ENCODE results near the gene HOXC11. TPM values are rescaled to one million over a fixed set of nuclear protein-coding genes. Genes with fewer than 3 reads are reported as not detected.

Gene HOXC11
- total RNA-seq, 1 donor from 2014 or later, result not detected

DNA sequence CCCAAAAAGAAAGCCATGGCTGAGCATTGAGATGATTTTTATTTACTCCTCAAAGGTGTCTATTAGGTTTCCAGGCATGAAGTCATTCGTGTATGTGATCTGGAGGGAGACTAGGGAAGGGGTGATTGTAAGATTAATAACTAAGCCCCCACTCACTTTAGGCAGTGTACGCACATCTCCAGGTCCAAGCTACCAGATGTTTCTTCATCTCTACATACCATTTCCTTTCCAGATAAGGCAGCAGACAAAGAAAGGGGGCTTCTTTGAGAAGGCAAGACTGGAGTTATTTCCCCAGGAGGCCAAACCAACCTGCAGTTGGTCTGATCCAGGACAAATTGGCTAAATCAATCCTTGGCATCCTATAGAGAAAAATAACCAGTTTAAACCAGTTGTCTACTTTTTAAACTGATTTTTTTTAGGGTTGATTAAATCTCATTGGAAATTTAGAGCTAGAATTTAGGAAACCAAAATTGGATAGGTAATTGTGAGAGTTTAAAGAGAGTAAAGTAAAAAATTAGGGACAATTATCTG is 30.4 kb upstream of the HOXC11 start:
- DNase-seq (ENCODE audit: low spot score), result no peak

DNA sequence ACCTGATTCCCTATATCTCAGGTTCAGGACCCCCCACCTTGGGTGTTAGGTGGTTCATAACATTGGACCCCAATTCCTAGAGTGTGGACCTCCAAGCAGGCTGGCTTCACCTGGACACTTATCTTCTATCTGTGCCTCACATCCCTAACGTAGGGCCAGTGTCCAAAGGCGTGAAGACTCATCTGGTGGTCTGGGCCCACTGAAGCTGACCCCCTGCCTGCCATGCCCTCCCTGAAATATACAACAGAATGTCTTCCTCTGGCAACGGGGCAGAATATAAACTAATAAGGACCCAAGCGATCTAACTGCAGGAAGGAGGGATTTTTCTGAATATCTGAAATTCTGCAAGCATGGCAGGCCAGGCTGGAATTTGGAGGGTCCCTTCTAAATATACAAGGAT is 28.7 kb upstream of the HOXC11 start:
- DNase-seq (ENCODE audit: low spot score), result no peak

DNA sequence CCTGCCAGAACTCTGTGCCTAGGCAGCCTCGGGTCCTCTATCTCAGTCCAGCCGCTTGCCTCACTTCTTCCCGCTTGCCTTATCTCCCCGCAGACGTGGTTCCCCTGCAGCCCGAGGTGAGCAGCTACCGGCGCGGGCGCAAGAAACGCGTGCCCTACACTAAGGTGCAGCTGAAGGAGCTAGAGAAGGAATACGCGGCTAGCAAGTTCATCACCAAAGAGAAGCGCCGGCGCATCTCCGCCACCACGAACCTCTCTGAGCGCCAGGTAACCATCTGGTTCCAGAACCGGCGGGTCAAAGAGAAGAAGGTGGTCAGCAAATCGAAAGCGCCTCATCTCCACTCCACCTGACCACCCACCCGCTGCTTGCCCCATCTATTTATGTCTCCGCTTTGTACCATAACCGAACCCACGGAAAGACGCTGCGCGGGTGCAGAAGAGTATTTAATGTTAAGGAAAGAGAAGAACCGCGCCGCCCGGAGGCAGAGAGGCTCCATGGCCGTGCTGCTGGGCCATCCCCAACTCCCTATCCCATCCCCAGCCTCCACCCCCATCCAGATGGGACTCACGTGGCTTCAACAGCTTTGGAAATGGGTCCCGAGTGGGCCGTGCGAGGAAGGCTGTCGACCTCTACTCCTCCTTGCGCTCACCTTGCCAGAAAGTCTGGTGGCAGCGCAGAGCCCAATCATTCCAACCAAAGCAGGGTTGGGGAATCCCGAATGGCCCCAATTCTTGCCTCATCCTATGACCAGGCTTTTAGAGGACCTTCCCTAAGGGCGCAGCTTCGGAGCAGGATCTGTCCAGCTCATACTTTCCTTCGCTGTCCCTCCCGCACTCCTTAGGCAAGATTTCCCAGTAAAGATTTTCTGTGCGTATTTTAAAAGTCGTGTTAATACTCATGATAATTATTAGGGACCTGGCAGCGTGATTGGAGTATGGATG is 27.7 kb upstream of the HOXC11 start:
- DNase-seq (ENCODE audit: low spot score), result no peak

DNA sequence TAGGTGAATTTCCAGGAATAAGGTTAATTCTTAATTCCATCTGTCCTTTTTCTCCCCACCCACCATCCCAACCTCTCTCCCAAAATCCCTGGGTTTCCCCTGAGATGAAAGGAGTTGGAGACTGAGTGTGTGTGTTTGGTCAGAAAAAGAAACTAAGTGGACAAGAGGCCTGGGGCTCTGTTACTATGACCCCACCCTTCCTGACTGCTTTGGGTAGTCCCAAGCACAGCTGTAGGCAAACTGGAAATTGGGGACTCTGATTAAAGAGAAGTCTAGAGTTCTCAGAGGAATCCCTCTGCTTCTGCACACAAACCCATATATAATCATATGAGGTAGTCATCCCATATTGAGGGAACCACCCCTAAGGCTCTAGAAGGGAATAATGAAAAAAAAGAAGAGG is 25.2 kb upstream of the HOXC11 start:
- DNase-seq (ENCODE audit: low spot score), result no peak

DNA sequence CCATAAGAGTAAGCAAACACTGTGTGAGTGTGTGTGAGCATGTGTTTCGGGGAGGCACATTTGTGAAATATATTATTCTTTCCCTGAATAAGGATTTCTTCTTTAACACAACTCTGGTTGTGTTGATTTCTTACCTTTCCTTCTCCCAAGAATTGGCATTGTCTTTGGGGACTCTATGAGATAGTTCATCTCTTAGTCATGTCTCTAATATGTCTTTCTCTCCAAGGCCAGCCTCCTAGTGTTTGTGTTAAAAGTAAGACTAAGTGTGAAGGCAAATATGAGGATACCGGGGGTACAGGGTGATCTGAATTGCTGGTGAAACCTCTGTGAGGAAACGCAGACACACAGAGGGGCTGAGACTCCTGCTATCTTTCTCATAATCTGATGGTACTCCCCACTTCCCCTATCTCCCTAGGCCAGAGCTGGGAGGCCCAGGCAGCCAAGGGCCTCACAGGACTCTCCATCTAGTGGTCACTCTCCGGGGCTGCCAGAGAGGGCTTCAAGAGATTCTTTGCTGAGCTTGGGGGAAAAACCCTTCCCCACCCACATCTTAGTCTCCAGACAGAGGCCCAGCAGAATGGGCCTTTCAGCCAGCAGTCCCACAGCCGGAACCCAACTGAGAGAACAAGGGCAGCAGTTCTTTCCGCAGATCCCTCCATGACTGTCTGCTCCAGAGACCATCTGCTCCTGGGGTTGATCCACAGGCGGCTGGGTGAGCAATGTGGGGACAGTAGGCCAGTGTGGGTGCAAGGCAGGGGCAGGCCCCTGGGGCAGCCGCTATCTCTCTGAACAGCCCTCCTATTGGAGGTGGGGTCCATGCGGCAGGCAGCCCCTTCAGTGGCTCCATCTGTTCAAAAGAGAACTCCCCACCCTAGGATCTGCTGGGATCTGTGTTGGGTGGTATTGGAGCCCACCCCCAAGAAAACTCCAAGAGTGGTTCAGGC is 24.0 kb upstream of the HOXC11 start:
- no peak for DNase-seq (ENCODE audit: low spot score)

DNA sequence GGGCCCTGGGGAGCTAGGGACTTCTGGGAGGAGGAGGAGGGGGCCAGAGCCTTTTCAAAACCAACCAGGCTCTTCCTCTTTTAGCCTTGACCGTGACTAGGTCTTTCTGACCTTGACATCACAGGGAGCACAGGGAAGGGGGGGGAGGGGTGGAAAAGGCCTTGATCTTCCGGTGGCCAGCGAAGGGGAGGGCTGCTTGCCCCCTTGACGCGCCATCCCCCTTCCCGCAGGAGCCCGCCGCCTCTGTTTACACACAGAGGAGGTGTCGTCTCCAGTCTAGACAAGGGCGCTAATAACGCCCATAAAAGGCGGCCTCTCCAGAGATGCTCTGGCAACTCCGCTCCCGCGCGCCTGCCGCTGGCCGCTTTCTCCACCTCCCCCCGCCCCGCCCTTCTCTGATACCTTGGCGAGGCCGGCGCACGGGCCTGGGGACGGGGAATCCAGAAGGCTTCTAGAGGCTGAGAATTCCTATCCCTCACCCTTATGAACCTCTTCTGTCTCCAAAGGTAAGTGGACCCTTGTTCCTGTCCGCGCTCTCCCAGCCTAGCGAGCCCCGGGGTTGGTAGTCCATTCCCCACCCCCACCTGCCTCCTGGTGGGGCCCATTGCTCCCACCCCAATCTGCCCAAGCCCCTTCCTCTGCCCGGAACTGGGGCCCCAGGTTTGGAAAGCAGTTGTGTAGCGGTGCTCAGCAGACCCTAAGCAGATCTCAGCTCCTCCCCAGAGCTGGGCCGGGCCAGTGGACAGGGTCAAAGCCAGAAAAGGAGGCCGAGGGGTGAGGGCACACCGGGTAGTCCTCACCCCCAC is 23.1 kb upstream of the HOXC11 start:
- DNase-seq (ENCODE audit: low spot score), result no peak

DNA sequence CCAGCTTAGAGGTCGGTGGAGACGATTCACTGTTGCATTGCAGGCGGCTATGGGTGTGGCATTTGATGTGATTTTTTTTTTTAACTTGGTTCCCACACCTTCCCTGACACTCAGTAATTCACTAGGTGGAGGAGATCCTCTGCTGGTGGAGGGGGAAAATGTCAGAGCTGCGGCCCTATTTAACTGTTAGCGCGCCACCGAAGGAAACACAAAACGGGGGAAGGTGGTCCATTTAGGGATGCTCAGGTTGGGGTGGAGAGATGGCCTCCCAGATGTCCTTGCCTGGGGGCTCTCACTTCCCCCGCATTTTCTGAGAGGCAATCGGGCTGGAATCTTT is 22.5 kb upstream of the HOXC11 start:
- DNase-seq (ENCODE audit: low spot score), result no peak

DNA sequence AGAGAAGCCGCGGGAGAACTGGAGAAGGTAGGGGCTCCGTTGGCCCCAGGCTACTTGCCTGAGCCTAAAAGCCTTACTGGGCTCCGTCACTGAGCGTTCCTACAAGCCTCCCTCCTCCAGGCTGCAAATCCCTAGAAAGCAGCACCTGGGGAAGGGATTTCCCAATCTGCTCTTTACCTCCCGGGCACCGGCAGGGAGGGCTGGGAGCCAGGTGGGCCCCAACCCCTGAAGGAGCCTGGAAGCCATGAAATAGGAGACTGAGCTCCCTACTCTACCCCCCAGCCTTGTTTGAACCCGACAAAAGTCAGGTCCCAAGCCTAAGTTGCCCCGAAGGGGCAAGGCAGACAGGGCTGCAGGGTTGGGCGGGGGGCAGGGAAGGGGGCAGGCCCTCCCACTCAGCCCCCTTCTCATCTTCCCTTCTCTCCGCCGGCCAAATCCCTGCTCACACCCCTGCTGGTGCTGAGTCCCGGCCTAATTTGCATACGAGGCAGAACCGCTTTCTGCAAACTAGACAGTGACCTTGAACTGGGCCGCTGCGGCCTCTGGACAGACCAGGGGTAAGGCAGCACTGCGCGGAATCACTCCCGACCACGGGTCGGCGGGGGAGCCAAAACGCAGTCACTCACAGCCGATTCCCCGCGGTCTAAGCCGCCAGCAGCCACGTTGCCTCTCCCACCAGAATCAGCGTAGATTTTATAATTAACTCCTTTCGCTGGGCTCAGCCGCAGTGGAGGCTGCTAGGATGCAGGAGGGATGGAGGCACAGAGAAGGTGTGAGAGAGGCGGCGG is 21.9 kb upstream of the HOXC11 start:
- no peak for DNase-seq (ENCODE audit: low spot score)

DNA sequence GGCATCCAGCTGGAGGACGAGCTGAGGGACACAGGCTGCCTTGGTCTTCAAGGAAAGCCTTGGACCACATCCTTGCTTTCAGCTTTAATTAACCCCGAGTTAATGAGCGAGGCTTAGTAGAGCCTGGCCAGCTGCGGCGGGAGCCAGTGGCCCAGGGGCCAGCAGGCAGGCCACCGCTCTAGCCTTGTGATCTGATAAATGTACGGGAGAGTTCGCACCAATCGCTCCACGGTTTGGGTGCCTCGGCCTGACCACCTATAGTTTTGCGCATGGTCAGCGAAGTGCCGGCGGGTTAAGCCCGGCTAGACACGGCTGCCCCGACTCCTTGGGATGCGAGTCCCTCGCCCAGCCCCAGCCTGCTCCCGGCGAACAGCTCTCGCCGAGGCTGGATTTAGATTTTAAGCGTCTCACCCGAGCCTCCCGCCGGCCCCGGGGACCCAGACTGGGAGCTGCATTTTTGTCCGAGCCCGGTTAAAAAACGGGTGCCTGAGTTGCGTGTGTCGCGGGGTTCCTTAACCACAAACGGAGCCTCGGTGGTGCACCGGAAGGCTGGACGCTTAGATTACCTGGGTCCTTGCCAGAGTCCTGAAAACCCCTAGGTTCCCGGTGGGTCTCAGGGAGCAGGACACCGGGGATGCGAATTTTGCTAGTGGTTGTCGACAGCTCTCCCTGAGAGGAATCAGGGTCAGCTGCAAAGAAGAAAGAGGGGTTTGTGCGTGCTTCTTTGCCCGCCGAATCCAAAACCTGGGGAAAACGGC is 21.2 kb upstream of the HOXC11 start:
- DNase-seq (ENCODE audit: low spot score), result no peak

DNA sequence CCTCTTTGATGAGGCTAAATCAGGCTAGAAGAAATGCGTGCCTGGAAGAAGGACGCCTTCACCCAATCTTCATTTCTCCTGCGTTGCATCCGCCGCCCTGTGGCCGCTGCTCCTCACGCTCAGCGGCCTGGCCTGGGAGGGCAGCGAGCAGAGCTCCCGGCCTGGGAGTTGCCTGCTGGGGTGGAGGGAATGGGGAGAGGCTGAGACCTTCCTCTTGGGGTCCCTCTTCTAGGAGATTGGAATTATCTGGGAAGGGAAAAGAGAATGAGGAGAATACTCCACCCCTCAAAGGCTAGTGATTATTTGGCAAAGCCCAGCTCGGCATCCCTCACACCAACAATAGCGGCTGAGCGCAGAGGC is 20.6 kb upstream of the HOXC11 start:
- no peak for DNase-seq (ENCODE audit: low spot score)

DNA sequence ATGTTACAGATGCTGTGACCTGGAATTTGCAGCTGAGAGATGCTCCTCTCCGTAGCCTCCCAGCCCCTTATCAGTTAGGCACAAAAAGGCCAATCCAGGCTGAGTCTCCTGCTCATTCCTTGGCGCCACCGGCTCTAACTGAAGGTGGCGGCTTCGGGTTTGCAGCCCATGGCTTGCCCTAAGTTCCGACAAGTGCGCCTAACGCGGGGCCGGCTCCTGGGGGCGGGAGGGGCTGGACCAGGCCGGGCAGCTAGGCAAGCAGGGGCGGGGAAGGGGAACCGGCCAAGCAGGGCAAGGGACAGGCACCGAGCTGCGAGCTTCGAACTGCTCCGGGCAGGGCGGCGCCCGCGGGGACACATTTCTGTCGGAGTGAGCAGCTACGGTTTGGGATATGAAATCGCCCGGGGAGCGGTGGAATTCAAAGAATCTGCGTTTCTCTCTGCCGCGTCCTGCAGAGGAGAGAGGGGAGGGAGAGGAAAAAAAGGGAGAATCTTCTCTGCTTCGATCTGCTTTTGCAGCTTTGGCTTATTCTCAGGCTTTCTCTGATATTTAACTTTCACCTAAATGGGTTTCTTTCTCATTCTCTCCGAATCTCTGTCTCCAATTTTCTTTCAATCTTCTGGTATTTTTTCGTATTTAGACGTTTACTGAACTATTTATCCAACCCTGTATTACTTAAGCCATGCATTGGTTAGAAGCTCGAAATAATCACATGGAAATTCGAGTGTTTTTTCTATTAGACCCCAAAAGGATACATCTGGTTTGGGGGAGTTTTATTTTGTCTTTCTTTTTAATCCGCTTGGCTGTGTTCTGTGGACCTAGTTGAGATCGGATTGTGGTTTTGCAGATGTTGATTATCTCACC is 19.8 kb upstream of the HOXC11 start:
- no peak for DNase-seq (ENCODE audit: low spot score)

DNA sequence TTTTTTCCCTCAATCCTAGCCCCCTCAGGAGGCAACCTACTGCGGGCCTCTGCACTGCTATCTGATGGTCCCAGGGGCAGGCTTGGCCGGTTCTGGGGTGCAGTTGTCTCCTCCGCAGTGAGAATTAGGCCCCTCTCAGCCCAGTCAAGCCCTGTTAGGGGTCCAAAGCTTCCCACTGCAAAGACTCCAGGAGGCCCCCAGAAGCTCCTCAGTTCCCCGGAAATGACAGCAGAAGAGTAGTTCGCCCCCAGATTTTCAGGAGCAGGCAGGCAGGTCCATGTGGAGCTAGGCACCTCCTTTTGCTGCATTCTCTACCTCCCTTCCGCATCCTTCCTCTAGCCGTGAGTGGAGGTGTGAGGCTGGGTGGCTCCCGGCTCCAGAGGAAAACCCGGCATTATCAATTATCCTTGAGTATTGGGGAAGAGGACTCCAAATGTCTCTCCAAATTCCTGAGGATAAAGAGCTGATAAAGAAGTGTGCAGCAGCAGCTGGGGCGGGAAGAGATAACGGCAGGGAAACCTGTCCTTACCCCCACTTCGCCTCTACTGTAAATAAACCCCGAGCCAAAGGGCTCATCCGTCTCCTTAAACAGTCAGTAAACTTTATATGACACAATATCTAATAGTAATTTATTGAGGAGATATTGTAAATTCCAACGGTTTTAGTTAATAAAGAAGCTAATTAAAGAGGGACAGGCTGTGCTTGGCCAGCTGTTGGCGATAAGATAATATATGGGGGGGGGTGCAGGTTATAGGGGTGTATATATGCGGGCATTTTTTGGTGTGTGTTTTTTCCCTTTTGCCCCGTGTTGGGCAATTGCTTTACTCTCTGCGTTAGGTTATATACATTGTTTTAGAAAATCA is 18.9 kb upstream of the HOXC11 start:
- no peak for DNase-seq (ENCODE audit: low spot score)

DNA sequence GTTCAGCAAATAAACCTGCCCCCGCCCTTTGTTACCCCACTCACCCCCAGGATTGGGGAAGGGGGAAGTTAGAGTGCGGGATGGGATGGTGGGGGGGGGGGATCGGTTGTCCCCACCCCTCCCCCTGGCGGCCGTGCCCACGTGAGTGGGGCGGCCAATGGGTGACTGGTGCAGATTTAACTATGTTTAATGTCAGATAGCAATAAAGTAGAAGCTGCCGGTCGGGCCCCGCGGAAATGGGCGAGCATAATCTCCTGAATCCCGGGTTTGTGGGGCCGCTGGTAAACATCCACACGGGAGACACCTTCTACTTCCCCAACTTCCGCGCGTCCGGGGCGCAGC is 18.3 kb upstream of the HOXC11 start, which contains the start of gene HOXC12:
Gene HOXC12 (plus strand): TSS at position 210 of the 342 bp plus-strand sequence. CDS start 27 bp downstream, at position 237.
- DNase-seq (ENCODE audit: low spot score), result no peak

DNA sequence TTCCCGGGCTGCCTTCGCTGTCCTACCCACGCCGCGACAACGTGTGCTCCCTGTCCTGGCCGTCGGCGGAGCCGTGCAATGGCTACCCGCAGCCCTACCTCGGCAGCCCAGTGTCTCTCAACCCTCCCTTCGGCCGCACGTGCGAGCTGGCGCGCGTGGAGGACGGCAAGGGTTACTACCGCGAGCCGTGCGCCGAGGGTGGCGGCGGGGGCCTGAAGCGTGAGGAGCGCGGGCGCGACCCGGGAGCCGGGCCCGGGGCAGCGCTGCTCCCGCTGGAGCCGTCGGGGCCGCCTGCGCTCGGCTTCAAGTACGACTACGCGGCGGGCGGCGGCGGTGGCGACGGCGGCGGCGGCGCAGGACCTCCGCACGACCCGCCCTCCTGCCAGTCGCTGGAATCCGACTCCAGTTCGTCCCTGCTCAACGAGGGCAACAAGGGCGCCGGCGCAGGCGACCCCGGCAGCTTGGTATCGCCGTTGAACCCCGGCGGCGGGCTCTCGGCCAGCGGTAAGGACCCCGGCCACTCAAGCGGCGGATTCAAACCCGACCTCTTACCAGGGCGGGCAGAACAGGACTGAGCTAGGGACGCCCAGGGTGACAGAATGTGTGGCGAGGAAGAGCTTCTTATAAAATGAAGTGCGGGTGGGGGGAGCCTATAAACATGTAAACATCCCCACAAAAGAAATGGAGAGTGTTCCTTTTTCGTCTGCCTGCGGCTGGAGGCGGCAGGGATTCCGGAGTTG is 17.7 kb upstream of the HOXC11 start:
- DNase-seq (ENCODE audit: low spot score), result no peak

DNA sequence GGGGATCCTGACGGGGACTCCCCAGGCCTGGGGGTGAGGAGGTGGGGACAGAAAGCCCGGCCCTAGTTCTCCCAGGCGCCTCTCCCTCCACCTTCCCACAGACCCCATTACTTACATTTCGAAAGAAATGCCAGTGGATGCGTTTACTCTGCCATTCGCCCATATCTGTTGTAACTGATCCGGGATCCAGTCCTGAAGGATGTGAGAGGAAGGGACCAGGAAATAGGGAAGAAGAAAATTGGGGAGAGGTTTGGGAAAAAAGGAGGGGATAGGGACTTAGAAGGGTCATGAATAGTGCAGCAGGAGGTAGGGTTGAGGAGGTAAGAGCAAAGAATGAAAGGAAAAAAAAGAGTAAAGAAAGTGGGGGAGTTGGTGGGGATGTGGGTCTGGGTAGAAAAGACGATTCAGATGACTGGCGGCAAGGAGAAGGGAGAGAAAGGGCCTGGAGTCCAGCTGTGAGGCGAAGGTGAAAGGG is 17.1 kb upstream of the HOXC11 start:
- DNase-seq (ENCODE audit: low spot score), result no peak

DNA sequence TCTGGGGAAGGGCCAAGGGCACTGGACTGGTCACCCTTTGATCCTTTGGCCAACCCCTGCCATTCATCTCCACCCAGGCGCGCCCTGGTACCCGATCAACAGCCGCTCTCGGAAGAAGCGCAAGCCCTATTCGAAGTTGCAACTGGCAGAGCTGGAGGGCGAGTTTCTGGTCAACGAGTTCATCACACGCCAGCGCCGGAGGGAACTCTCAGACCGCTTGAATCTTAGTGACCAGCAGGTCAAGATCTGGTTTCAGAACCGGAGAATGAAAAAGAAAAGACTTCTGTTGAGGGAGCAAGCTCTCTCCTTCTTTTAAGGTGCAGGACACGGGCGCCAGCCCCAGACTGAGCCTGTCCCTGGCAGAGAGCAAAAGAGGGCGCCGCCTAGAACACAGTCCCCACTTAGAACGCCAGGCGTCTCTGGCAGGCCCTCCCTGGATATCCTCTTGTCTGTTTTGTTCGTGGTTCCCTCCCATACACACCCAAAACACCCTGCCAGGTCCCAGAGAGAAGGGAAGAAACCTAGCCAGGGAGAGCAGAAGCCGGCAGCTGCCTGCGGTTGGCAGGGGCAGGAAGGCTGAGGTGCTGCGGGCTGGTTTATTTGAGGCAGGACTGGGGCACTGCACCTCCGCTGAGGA is 16.6 kb upstream of the HOXC11 start:
- DNase-seq (ENCODE audit: low spot score), result no peak

Measured in mucosa of gallbladder (tissue), 1 donor.